HG02840 (cell line): ENCODE results near the gene TREML1.
"Not testable (repeated sequence)": the region's sequence is repeated elsewhere in the genome, so short reads cannot be mapped to it uniquely, and the experiment has no call there.

Experiments used
- ATAC-seq: cut with Tn5 transposase; IDR thresholded peaks from one replicate; pipeline ENCODE4 v1.9.1; 2021; ENCODE audit warnings: mild to moderate bottlenecking, moderate library complexity, moderate number of reproducible peaks; ENCODE audit not compliant: unreplicated experiment, low FRiP score

The TREML1 gene

GRCh38 chr6:41153992-41154625 is at the start of gene TREML1:
TREML1 (minus strand) TSS chr6:41154347; CDS start chr6:41154288, 59 bp downstream.
- no peak for ATAC-seq

- ATAC-seq, result no peak
Observed at GRCh38 chr6:41201764-41202173, 47.6 kb upstream of the TREML1 start.

GRCh38 chr6:41200901-41201763 is 47.0 kb upstream of the TREML1 start, which contains the start of gene TREML2:
TREML2 (minus strand) TSS chr6:41201149; CDS start chr6:41201008, 141 bp downstream.
- ATAC-seq, result no peak

GRCh38 chr6:41200296-41200900 is 46.3 kb upstream of the TREML1 start:
- no peak for ATAC-seq

- ATAC-seq, result no peak
Observed at GRCh38 chr6:41199552-41200246, 45.6 kb upstream of the TREML1 start.

- no peak for ATAC-seq
Observed at GRCh38 chr6:41197234-41197633, 43.1 kb upstream of the TREML1 start.

GRCh38 chr6:41194386-41194785 is 40.2 kb upstream of the TREML1 start:
- no peak for ATAC-seq

- ATAC-seq, result no peak
Observed at GRCh38 chr6:41193884-41194283, 39.7 kb upstream of the TREML1 start.

GRCh38 chr6:41193171-41193734 is 39.1 kb upstream of the TREML1 start:
- ATAC-seq, result no peak

- no peak for ATAC-seq
Observed at GRCh38 chr6:41191569-41191968, 37.4 kb upstream of the TREML1 start.

- no peak for ATAC-seq
Observed at GRCh38 chr6:41190791-41191190, 36.6 kb upstream of the TREML1 start.

- ATAC-seq, result no peak
Observed at GRCh38 chr6:41189967-41190366, 35.8 kb upstream of the TREML1 start.

GRCh38 chr6:41189046-41189445 is 34.9 kb upstream of the TREML1 start:
- not testable (repeated sequence) for ATAC-seq

GRCh38 chr6:41187924-41188886 is 34.1 kb upstream of the TREML1 start:
- no peak for ATAC-seq

GRCh38 chr6:41186031-41186562 is 31.9 kb upstream of the TREML1 start:
- ATAC-seq, result no peak

- ATAC-seq, result no peak
Observed at GRCh38 chr6:41184761-41185160, 30.6 kb upstream of the TREML1 start.

- no peak for ATAC-seq
Observed at GRCh38 chr6:41182069-41183034, 28.2 kb upstream of the TREML1 start.

GRCh38 chr6:41181566-41181965 is 27.4 kb upstream of the TREML1 start:
- ATAC-seq, result no peak
